ENCODE measurements around the gene PHACTR1.
"Not testable (repeated sequence)": the region's sequence is repeated elsewhere in the genome, so short reads cannot be mapped to it uniquely, and the experiment has no call there.

Gene PHACTR1

DNA sequence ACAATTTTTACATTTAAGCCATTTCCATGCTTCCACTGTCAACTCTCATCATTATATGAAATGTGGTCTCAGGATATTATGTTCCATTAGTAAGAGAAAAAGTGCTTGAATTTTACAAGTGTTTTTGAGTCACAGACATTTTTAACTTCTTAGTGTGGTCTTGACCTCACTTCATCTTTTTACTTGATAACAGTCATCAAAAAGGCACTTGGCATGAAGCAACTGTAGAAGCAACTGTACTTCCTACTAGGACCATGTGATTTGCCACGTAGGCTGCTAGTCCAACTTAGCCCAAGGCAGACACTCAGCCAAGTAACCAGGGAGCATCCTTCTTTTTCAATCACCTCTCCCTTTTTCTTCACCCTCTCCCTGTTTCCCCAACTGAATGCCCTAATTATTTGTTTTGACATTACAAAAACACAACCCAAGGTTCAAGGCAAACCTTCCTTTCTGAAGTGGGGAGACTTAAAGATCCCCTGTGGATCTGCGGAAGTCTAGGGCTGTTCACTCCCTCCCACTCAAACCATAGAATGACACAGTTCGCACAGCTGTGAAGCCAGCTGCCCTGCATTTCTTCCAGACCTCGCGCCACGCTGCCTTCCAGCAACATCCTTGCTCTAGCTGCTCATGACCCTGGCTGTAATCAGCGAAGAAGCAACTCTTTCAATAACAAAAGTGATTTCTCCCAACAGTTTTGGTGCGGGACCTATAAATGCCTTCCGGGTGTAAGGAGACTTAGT is 45.0 kb downstream of the PHACTR1 start:
- TF ChIP-seq CTCF (IDR thresholded peaks at IDR 0.05; ENCODE audit: low read depth, low read length), result no peak
- peak; percentile 20 for DNase-seq (ENCODE audit: extremely low read depth, low read depth)

- DNase-seq (ENCODE audit: extremely low read depth, low read depth), result not testable (repeated sequence)
Measured at GRCh38 chr6:12762731-12763434, 46.3 kb downstream of the PHACTR1 start.

DNA sequence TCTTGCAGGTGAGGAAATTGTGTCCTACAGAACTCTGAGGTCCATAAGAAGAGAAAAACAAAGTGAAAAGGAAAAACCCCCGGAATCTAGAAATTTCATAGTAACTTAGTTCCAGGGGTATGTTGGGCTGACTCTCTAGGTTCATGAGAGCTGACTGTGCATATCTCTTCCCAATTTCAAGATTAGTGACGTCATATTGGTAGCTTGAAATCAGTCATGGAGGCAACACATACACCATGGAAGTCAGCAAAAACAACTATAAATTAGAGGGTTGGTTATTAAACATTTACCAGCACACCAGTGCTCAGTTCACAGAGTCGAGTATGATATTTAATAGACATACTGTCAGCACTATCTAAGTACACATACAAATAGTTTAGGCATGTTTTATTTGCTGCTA is 49.8 kb downstream of the PHACTR1 start:
- no peak for TF ChIP-seq CTCF (IDR thresholded peaks at IDR 0.05; ENCODE audit: low read depth, low read length)
- DNase-seq (ENCODE audit: extremely low read depth, low read depth), result no peak

DNA sequence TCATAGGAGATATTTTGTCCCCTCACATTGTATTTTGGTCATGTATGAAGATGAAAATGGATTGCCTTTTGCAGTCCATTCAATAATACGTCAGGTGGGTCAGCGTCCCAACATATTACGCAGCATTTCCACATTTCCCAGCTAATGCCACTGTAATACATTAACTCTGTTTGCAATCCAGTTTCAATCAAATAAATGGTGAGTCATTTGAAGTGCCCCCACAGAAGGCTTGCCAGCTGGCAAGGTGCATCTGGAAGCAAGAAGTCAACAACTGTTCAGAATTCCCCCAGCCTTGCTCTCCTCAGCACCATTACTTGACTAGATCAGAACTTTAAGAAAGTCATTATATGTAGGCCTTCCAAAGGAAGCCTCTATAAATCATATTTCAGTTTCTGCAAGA is 50.4 kb downstream of the PHACTR1 start:
- no peak for TF ChIP-seq CTCF (IDR thresholded peaks at IDR 0.05; ENCODE audit: low read depth, low read length)
- DNase-seq (ENCODE audit: extremely low read depth, low read depth), result no peak

DNA sequence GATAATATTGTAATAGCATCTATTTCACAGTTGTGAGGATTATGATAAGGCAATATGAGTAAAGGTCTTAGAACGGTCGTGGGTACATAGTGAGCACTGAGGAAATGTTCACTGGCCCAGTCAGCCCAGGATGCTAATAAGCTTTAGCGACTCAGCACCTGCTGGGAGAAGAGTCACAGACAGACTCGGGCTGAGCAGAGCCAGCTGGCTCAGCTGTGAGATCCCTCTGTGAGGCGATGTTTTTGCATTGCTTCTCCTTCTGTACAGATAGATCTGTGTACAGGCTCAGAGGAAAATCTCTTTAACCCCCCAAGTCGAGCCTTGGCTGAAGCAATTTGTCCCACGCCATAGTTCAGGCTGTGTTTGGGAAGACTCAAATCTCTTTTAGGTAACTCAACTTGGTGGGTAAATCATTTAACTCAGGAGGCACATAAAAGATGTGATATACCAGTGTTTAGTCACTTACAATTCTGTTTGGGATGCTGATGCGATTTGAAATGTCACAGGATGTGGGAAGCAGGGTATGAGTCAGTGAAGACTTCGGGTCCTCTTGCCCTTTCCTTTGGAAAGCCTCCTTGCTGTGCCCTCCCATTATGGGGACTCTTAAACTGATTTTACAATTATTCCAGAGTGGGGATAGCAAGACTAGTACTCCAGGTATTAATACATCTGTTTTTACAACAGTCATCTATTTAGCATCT is 53.1 kb downstream of the PHACTR1 start:
- TF ChIP-seq CTCF (IDR thresholded peaks at IDR 0.05; ENCODE audit: low read depth, low read length), result no peak
- DNase-seq (ENCODE audit: extremely low read depth, low read depth), result no peak

DNA sequence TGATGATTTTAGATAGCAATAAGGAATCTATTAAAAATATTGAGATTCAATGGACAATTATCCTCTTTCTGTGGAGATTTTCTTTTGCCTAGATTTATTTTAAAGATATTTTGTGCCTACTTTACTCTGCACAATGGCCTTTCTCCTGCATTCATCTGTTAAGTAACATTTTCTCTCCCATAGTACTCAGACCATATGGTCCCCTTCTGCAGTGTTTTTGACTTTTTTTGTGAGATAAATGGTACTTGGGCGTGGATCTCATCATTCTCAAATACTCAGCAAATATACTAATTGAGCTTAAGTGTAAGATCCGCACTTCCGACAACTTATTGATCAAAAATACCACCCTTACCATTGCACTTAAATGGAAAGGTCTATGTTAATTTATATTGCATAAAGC is 55.8 kb downstream of the PHACTR1 start:
- no peak for DNase-seq (ENCODE audit: extremely low read depth, low read depth)
- no peak for TF ChIP-seq CTCF (IDR thresholded peaks at IDR 0.05; ENCODE audit: low read depth, low read length)

- TF ChIP-seq CTCF (IDR thresholded peaks at IDR 0.05; ENCODE audit: low read depth, low read length), result no peak
- no peak for DNase-seq (ENCODE audit: extremely low read depth, low read depth)
Measured at GRCh38 chr6:12776291-12776690, 59.7 kb downstream of the PHACTR1 start.
